RWPE2 (cell line): ENCODE measurements around the gene SMIM38.
A peak's percentile ranks its signal among the peaks of the same experiment; 100 is the strongest.

Experiments used
- ATAC-seq: fragments of 200-7000 bp; cut with Tn5 transposase; 3 replicates; pipeline ENCODE4 v1.9.1; 2021; ENCODE audit warnings: low read depth
- DNase-seq: peaks from one replicate; pipeline ENCODE4 v3.0.0-alpha.2; 2020; ENCODE audit warnings: low spot score
- H3K27ac ChIP-seq: fragments of 450-650 bp; 2 replicates; pipeline ENCODE4 v1.5.1; 2017; ENCODE audit warnings: mild to moderate bottlenecking; ENCODE audit not compliant: poor library complexity, severe bottlenecking
- H3K27me3 ChIP-seq: fragments of 250-450 bp; sonication (Bioruptor Pico); 2 replicates; pipeline ENCODE4 v1.5.1; 2021; ENCODE audit warnings: mild to moderate bottlenecking, moderate library complexity; ENCODE audit not compliant: insufficient read depth, poor library complexity, severe bottlenecking
- H3K36me3 ChIP-seq: fragments of 250-450 bp; sonication (Bioruptor Pico); 2 replicates; pipeline ENCODE4 v1.5.1; 2020; ENCODE audit warnings: low read depth, mild to moderate bottlenecking, moderate library complexity
- H3K4me1 ChIP-seq: fragments of 250-450 bp; sonication (Bioruptor Pico); 2 replicates; pipeline ENCODE4 v1.5.1; 2021; ENCODE audit warnings: mild to moderate bottlenecking, moderate library complexity; ENCODE audit not compliant: insufficient read depth, poor library complexity, severe bottlenecking
- H3K4me3 ChIP-seq: fragments of 250-450 bp; sonication (Bioruptor Pico); 2 replicates; pipeline ENCODE4 v1.5.1; 2021; ENCODE audit warnings: mild to moderate bottlenecking, moderate library complexity; ENCODE audit not compliant: severe bottlenecking
- H3K9me3 ChIP-seq: fragments of 250-450 bp; sonication (Bioruptor Pico); 2 replicates; pipeline ENCODE4 v1.5.1; 2021; ENCODE audit warnings: mild to moderate bottlenecking, moderate library complexity; ENCODE audit not compliant: severe bottlenecking
- CTCF ChIP-seq: fragments of 450-650 bp; IDR thresholded peaks from one replicate; pipeline ENCODE4 v1.5.1; 2017; ENCODE audit warnings: mild to moderate bottlenecking, moderate library complexity; ENCODE audit not compliant: poor library complexity, severe bottlenecking

The SMIM38 gene

GRCh38 chr11:69122326-69122629 lies 33.5 kb upstream of the SMIM38 start:
- Histone ChIP-seq H3K36me3 (no peaks in the 10 kb centered on the region), H3K9me3 (peaks cover 3% of the 10 kb centered on the region), H3K4me1 (peaks cover 23% of the 10 kb centered on the region), H3K27me3 (no peaks in the 10 kb centered on the region), H3K4me3 (no peak overlapping the region), H3K27ac (peak overlapping the region; percentile 81)
- ATAC-seq (peak; percentile 1; the same call in 2 of the 3 replicates), DNase-seq (no peak)
- TF ChIP-seq CTCF, result no peak

DNA sequence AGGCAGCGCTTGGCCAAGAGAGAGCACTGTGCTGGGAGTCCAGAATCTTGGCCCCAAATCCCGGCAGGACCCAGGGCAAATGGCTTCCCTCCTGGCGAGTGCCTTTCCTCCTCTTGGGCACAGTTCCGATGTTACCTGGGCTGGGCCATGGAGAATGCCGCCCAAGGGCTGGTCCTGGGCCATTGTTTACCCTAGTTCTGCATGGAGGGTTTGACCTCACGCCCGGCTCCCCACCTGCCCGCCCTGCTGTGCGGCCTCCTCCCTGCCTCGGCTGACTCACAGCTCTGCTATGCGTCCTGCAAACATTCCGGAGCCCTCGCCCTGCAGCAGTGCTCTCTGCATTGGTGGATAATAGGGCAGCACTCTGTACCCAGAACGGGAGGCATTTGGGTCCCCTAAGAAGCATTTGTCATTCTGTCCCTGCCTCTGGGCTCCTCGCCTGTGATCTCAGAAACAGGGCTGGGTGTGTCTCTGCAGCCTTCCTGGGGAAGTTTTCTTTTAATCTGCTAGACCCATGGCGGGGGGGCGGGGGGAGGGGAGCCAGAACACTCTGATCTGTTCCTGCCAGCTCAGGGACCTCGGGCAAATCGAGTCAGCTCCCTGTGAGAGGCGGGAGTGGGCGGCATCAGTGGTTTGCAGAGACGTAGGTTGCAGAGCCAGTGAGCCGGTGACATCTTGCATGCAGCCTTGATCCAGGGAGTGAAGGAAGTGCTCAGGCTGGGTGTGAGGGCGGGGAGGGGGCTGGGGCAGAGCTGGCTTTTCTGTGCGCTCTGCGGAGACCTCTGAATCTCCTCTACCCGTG lies 32.9 kb upstream of the SMIM38 start:
- peaks cover 3% of the 10 kb centered on the region for H3K9me3 ChIP-seq
- DNase-seq (peak; percentile 96), ATAC-seq (peak; percentile 98)
- H3K36me3 ChIP-seq, result no peaks in the 10 kb centered on the region
- H3K4me1 ChIP-seq, result peaks cover 23% of the 10 kb centered on the region
- no peak overlapping the region for H3K4me3 ChIP-seq
- no peaks in the 10 kb centered on the region for H3K27me3 ChIP-seq
- peak overlapping the region; percentile 81 for H3K27ac ChIP-seq
- TF ChIP-seq CTCF, result no peak

DNA sequence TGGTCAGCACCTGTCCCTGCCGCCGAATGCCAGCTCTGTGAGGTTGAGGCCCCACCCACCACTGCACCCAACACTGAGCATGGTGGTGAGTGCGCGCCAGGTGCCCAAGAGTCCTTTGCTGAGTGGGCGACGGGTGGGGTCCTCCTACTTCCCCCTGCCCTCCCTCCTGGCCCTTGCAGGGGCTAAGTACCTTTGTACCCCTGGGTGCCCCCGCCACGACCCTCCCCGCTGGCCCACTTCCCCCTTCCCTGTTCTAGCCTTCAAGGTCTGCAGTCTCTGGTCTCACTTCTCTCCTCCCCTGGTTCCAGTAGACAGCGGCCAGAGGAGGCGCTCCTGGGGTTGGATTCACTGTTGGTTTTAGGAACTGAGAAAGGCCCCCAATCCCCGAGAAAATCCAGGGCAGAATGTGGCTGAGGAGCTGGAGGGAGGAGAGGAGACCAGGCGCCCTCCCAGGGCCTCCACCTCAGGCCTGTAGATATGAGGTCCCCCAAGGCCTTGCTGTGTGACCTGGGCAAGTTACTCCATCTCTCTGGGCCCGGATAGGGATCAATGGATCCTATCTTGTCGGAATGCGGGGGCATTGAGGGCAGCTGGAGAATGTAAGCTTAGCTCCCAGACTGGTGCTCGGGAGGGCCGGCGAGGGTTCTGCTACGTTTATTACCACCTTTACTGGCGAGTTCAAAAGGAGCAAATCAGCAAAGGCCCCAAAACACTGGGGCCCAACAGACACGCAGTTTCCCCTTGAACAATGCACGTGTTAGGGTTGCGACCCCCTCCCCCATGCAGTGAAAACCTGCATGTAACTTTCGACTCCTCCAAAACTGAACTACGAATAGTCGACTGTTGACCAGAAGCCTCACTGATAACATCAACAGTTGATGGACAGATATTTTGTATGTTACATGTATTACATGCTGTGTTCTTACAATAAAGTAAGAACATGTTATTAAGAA lies 31.9 kb upstream of the SMIM38 start:
- H3K36me3 ChIP-seq, result no peaks in the 10 kb centered on the region
- H3K9me3 ChIP-seq, result peaks cover 3% of the 10 kb centered on the region
- H3K4me3 ChIP-seq, result no peak overlapping the region
- H3K27me3 ChIP-seq, result no peaks in the 10 kb centered on the region
- ATAC-seq, result no peak
- peak overlapping the region; percentile 81 for H3K27ac ChIP-seq
- no peak for TF ChIP-seq CTCF
- DNase-seq, result peak; percentile 17
- peaks cover 23% of the 10 kb centered on the region for H3K4me1 ChIP-seq

DNA sequence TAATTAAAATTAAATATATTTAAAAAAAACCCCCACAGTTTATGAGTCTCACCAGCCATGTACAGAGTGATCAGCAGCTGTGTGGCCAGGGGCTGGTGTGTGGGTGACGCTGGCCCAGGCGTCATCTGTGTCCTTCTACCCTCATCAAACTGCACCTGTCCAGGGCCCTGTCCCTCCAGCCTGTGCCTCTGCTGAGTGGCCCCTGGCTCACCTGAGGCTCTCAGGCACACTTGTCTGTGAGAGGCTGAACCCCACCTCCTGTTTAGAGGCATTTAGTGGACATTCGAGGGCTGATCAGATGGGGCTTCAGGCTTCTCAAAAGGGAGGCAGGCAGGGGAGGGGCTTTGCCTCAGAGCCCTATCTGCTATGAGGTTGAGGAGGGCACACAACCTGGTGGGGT lies 29.9 kb upstream of the SMIM38 start:
- ATAC-seq, result no peak

More for the DNA sequence above, 29.9 kb upstream of the SMIM38 start:
- TF ChIP-seq CTCF, result no peak
- Histone ChIP-seq H3K27me3 (no peaks in the 10 kb centered on the region), H3K9me3 (no peaks in the 10 kb centered on the region), H3K4me3 (no peak overlapping the region), H3K27ac (no peak overlapping the region), H3K36me3 (no peaks in the 10 kb centered on the region), H3K4me1 (peaks cover 23% of the 10 kb centered on the region)
- DNase-seq, result no peak
